Right cardiac atrium (tissue), 5 donors: ENCODE data around the gene SF1. TPM values are rescaled to one million over a fixed set of nuclear protein-coding genes. Genes with fewer than 3 reads are reported as not detected.

Experiments used
- ATAC-seq, 2 donors: fragments of 200-7000 bp; cut with Tn5 transposase; one replicate each; pipeline versions ENCODE4 v1.8.0 to v1.9.1; 2020; ENCODE audit warnings: moderate library complexity in 2 of 2, mild to moderate bottlenecking in 1 of 2
- DNase-seq, 3 donors: peaks; one replicate each; pipeline ENCODE4 v3.0.0-alpha.2; 2020
- H3K27ac ChIP-seq: one replicate; pipeline ENCODE4 v1.5.1; 2013; ENCODE audit warnings: mild to moderate bottlenecking, low read length, control low read depth, moderate library complexity
- H3K27me3 ChIP-seq: one replicate; pipeline ENCODE4 v1.6.1; 2013; ENCODE audit not compliant: control insufficient read depth, insufficient read depth
- H3K4me1 ChIP-seq: one replicate; pipeline ENCODE4 v1.6.1; 2013; ENCODE audit warnings: low read length; ENCODE audit not compliant: control insufficient read depth, insufficient read depth
- H3K4me3 ChIP-seq: one replicate; pipeline ENCODE4 v1.5.1; 2013; ENCODE audit warnings: low read length, control low read depth
- H3K9me3 ChIP-seq: one replicate; pipeline ENCODE4 v1.6.1; 2013; ENCODE audit warnings: low read length; ENCODE audit not compliant: control insufficient read depth
- WGBS: extraction: QIAGEN DNeasy Blood & Tissue Kit; methylation state at CpG from one replicate; pipeline ENCODE4 v1.1.7; 2013; 5-methylcytosine and 5-hydroxymethylcytosine counted together
- intact Hi-C, 4 donors: fragments of 100-400 bp; cut with DNase I; formaldehyde crosslinking; loops; one replicate each; pipeline versions ENCODE4 v1.11.0 to v1.14.0; 2022 to 2023
- polyA plus RNA-seq: library from polyadenylated mRNA; stranded (reverse); fragments of 200-250 nt; gene quantifications from one replicate; pipeline ENCODE4 v1.2.3, GENCODE V29; 2013
- total RNA-seq, 4 donors: library from RNA; stranded (reverse); fragmentation: NEBNext Ultra II Directional; extraction: Animal tissue kit (Norgen Biotek cat#: 25700); gene quantifications; one replicate each; pipeline ENCODE4 v1.2.1, GENCODE V29; 2021
- donor health status: healthy with polysubstance abuse.
- donor health status: DM: no; HTN: yes; CAD: no.
- donor health status: DM: no; HTN: no; CAD: no.
- donor health status: DM: no; HTN: yes; CAD: no; lungs with severe emphysema.
- donor health status: DM: yes; HTN: yes; CAD: no.

Gene SF1
- total and polyA plus RNA-seq, 5 donors = 72.8 to 203 (median 195) TPM

DNA sequence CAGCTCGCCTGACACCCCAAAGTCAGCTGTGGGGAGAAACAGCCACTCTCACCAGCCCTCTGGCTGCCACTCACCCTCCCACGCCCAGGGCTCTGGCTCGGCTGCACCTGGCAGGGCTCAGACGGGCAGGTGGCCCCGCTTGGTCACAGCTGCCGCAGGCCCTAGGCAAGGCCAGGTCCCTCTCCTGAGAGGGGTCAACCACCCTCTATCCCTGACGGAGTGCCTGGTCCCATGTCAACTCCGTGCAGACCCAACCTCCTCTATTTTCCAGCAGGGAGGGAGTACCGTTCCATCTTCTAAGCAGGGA lies 22.8 kb upstream of the SF1 start:
- ATAC-seq (no peak), DNase-seq (no peak)
- WGBS = 70% methylated on average over 9 of the region's 9 CpGs
- Histone ChIP-seq H3K4me3 (no peak overlapping the region), H3K4me1 (peaks cover 3% of the 10 kb centered on the region), H3K27me3 (no peaks in the 10 kb centered on the region), H3K27ac (no peak overlapping the region), H3K9me3 (no peaks in the 10 kb centered on the region)
- intact Hi-C loops = no loop called here

- 71% methylated on average over 26 of the region's 26 CpGs for WGBS
- no peak overlapping the region for H3K27ac ChIP-seq
- peak; percentile 18 to 61 (median 55) for DNase-seq
- H3K4me3 ChIP-seq = no peak overlapping the region
- intact Hi-C loops = no loop called here
- peaks cover 3% of the 10 kb centered on the region for H3K4me1 ChIP-seq
- ATAC-seq = no peak
- H3K27me3 ChIP-seq = no peaks in the 10 kb centered on the region
- H3K9me3 ChIP-seq = no peaks in the 10 kb centered on the region
These were observed 22.2 kb upstream of the SF1 start for GRCh38 chr11:64800303-64801157.

GRCh38 chr11:64799623-64800302 lies 21.4 kb upstream of the SF1 start:
- ATAC-seq (peak in 1 of 2 donors; percentile 12), DNase-seq (peak in 2 of 3 donors; percentile 10 to 40)
- 64% methylated on average over 14 of the region's 14 CpGs for WGBS
- no peaks in the 10 kb centered on the region for H3K9me3 ChIP-seq
- no peak overlapping the region for H3K4me3 ChIP-seq
- H3K4me1 ChIP-seq = peaks cover 3% of the 10 kb centered on the region
- no peaks in the 10 kb centered on the region for H3K27me3 ChIP-seq
- H3K27ac ChIP-seq = no peak overlapping the region
- intact Hi-C loops = no loop called here

- WGBS = 73% methylated on average over 7 of the region's 7 CpGs
- no peaks in the 10 kb centered on the region for H3K9me3 ChIP-seq
- H3K4me3 ChIP-seq = no peak overlapping the region
- H3K27ac ChIP-seq = no peak overlapping the region
- DNase-seq (peak in 2 of 3 donors; percentile 5 to 16), ATAC-seq (no peak)
- intact Hi-C loops = no loop called here
- H3K27me3 ChIP-seq = no peaks in the 10 kb centered on the region
- peaks cover 3% of the 10 kb centered on the region for H3K4me1 ChIP-seq
These were observed 20.9 kb upstream of the SF1 start for GRCh38 chr11:64799256-64799622.

GRCh38 chr11:64796757-64797541 lies 18.6 kb upstream of the SF1 start:
- ATAC-seq (no peak), DNase-seq (peak in 1 of 3 donors; percentile 38)
- no peak overlapping the region for H3K4me3 ChIP-seq

GRCh38 chr11:64796047-64796756 lies 17.9 kb upstream of the SF1 start:
- Histone ChIP-seq H3K4me3 (no peak overlapping the region), H3K27me3 (no peaks in the 10 kb centered on the region), H3K4me1 (no peaks in the 10 kb centered on the region), H3K27ac (no peak overlapping the region), H3K9me3 (no peaks in the 10 kb centered on the region)
- DNase-seq = peak in 1 of 3 donors; percentile 26
- 83% methylated on average over 19 of the region's 19 CpGs for WGBS
- ATAC-seq = no peak
- intact Hi-C loops = no loop called here

More at GRCh38 chr11:64796757-64797541, 18.6 kb upstream of the SF1 start:
- 87% methylated on average over 19 of the region's 19 CpGs for WGBS
- intact Hi-C loops = no loop called here
- no peaks in the 10 kb centered on the region for H3K4me1 ChIP-seq
- H3K27me3 ChIP-seq = no peaks in the 10 kb centered on the region
- no peaks in the 10 kb centered on the region for H3K9me3 ChIP-seq
- H3K27ac ChIP-seq = no peak overlapping the region

DNA sequence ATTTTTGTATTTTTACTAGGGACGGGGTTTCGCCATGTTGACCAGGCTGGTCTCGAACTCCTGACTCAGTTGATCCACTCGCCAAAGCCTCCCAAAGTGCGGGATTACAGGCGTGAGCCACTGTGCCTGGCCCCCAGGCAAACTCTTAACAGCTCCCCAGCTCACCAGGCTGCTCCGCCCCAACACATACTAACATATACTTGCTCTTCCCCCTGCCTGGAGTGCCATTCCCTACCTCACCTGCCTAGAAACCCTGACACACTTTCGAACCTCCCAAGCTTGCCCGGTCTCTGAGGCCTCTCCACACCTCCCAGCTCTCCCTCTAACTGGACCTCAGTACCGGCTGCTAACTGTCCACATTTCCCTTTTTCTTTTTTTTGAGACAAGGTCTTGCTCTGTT lies 16.2 kb upstream of the SF1 start:
- H3K27me3 ChIP-seq = no peaks in the 10 kb centered on the region
- H3K4me1 ChIP-seq = no peaks in the 10 kb centered on the region
- intact Hi-C loops = no loop called here
- no peak overlapping the region for H3K27ac ChIP-seq
- no peak overlapping the region for H3K4me3 ChIP-seq
- H3K9me3 ChIP-seq = no peaks in the 10 kb centered on the region
- ATAC-seq (no peak), DNase-seq (peak in 1 of 3 donors; percentile 11)
- 93% methylated on average over 10 of the region's 10 CpGs for WGBS

GRCh38 chr11:64793271-64794160 lies 15.2 kb upstream of the SF1 start:
- intact Hi-C loops = no loop called here
- no peaks in the 10 kb centered on the region for H3K27me3 ChIP-seq
- no peak overlapping the region for H3K4me3 ChIP-seq
- no peaks in the 10 kb centered on the region for H3K4me1 ChIP-seq
- no peak for ATAC-seq
- peak in 1 of 3 donors; percentile 32 for DNase-seq
- H3K9me3 ChIP-seq = no peaks in the 10 kb centered on the region
- H3K27ac ChIP-seq = no peak overlapping the region
- WGBS = 53% methylated on average over 11 of the region's 11 CpGs

GRCh38 chr11:64792482-64792881 lies 14.1 kb upstream of the SF1 start:
- Histone ChIP-seq H3K27me3 (no peaks in the 10 kb centered on the region), H3K27ac (no peak overlapping the region), H3K4me3 (no peak overlapping the region), H3K4me1 (no peaks in the 10 kb centered on the region), H3K9me3 (no peaks in the 10 kb centered on the region)
- no peak for ATAC-seq
- DNase-seq = no peak
- intact Hi-C loops = no loop called here
- WGBS = 92% methylated on average over 4 of the region's 4 CpGs

GRCh38 chr11:64791781-64792291 lies 13.5 kb upstream of the SF1 start:
- 90% methylated on average over 14 of the region's 14 CpGs for WGBS
- no peak overlapping the region for H3K4me3 ChIP-seq
- intact Hi-C loops = no loop called here
- H3K27ac ChIP-seq = no peak overlapping the region
- DNase-seq = peak in 2 of 3 donors; percentile 7 to 42
- ATAC-seq = no peak
- H3K27me3 ChIP-seq = no peaks in the 10 kb centered on the region
- H3K4me1 ChIP-seq = no peaks in the 10 kb centered on the region
- no peaks in the 10 kb centered on the region for H3K9me3 ChIP-seq
